GM19397 (cell line): ENCODE data around the gene COL19A1.
"Not testable (repeated sequence)": the region's sequence is repeated elsewhere in the genome, so short reads cannot be mapped to it uniquely, and the experiment has no call there.

Experiments
- ATAC-seq: cut with Tn5 transposase; IDR thresholded peaks from one replicate; pipeline ENCODE4 v1.9.1; 2021; ENCODE audit warnings: mild to moderate bottlenecking, moderate library complexity; ENCODE audit not compliant: unreplicated experiment

COL19A1 gene

GRCh38 chr6:69957985-69958559 is 91.7 kb downstream of the COL19A1 start:
- ATAC-seq = no peak

DNA sequence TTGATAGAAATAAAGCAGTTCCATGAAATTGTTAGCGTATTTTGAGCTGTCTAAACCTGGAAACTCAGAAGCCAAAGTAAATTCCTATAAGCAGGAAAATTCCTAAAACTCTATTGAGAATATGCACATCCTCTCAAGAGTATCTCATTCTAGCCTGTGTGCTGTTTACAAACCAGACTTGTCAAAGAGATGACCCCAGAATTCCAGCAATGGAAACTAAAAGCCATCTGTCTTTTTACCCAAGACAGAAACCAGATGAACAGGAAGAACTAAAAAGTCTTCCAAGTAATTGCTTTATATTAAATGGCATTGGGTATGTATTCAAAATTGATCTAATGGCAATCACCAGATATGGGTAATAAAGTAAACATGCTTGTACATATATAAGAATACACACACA is 92.6 kb downstream of the COL19A1 start:
- no peak for ATAC-seq

DNA sequence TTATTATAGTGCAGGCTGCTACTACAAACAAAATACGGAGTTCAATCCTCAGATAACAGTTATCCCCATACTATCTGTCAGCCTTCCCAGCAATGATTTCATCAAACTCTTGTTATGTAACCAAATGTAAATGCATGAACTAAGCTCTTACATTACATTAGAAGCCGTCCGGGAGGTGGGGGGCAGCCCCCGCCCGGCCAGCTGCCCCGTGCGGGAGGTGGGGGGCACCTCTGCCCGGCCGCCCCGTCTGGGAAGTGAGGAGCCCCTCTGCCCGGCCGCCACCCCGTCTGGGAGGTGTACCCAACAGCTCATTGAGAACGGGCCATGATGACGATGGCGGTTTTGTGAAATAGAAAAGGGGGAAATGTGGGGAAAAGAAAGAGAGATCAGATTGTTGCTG is 99.6 kb downstream of the COL19A1 start:
- not testable (repeated sequence) for ATAC-seq

- ATAC-seq = no peak
Observed at GRCh38 chr6:69973138-69973537, 106.8 kb downstream of the COL19A1 start.

DNA sequence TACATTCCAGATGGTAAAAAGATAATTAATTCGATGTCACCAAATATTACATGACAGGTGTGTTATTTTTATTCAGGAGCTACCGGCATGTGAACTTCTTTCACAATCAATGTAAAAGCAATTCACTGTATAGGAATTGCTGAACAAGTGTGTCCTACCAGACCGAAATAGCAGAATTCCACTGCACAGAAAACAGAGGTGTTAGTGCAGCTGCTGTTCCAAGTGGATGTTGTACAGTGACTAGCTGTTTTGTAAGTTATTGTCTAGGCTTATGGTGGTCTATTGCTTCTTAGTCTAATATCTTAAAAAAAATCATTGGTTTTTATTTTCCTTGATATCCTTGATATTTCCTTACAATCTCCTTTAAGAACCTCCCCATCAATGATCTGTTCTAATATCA is 107.4 kb downstream of the COL19A1 start:
- no peak for ATAC-seq

DNA sequence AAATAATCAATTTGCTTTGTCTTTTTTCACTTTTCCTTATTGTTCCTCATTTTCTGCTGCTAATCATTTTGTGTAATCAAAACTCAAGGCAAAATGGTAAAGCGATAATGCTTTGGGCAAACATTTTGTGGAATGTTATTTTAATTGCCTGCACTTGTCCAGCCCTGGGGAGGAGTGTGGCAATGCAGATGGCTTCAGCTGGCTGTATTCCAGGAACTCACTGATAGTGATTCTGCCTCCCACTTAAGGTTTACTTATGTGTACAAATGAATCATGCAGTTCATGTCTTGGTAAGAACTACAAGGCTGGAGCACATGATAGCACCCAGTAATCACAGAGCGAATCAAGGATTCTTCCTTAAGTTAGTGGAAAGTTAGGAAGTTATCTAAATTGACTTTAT is 107.8 kb downstream of the COL19A1 start:
- no peak for ATAC-seq

DNA sequence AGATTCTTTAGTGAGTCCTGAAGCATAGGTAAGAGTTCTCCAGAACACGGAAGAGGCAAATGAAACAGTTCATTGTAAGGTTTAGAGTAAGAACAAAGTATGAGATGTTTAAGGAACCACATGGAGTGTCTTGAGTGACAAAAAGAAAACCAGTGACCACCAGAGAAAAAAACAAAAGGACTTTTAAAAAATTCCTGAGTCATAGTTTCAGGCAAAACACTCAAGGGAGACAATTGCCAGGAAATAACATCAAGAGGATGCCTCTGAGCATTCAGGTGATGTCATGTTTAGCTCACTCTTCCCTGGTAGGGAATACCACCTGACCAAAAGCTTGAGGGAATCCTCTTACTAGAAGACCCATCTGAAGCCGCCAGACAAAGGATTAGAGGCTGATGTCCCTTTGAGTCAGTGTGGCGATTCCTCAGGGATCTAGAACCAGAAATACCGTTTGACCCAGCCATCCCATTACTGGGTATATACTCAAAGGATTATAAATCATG is 110.3 kb downstream of the COL19A1 start:
- no peak for ATAC-seq

- no peak for ATAC-seq
Observed at GRCh38 chr6:69980624-69981023, 114.3 kb downstream of the COL19A1 start.

- ATAC-seq = no peak
Observed at GRCh38 chr6:69984506-69984905, 118.2 kb downstream of the COL19A1 start.

- no peak for ATAC-seq
Observed at GRCh38 chr6:69985180-69985579, 118.8 kb downstream of the COL19A1 start.

- ATAC-seq = no peak
Observed at GRCh38 chr6:69987550-69987949, 121.2 kb downstream of the COL19A1 start.

DNA sequence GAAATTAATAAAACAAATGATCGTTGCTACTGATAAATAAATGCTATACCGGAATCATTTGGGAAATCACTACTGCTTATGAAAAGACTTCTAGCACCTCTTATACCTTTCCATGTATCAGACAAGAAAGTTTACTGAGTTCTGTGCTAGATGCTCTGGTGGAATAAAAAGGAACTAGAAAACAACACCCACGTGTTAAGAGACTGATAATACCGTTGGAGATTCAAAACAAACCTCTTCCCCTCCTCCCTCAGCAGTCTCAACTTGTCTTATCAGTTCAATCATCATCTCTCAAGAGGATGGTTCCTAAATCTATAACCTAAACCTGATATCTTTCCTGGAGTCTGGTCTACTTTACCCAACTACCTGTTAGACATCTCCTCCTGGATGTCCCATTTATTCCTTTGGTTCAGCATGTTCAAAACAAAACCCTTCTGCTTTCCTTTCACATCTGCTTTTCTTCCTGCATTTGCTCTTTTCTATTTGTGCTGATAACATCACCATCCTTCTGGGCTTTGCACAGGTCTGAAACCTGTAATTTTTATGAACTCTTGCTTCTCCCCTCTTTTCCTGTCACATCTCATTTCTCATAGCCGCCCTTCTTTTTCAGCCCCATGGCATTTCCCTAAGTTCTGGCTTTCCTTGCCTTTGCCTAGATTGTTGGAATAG is 122.2 kb downstream of the COL19A1 start:
- ATAC-seq = no peak

DNA sequence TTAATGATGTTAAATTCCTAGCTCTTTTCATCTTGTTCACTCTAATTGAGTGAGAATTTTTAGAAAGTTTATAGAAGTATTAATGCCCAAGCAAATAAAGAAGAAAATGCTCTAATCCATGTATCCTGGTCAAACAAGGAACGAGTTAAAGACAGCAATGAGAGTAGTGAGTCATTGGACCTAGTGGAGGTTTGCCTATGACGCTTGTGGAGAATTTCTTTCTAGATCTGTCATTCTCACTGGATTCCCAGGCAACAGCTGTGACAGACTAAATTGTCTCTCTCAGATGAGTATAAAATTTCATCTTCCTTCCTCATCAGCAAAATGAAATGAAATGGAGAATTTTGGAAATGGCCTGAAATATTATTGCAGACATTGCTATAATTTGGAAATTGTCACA is 127.9 kb downstream of the COL19A1 start:
- no peak for ATAC-seq

DNA sequence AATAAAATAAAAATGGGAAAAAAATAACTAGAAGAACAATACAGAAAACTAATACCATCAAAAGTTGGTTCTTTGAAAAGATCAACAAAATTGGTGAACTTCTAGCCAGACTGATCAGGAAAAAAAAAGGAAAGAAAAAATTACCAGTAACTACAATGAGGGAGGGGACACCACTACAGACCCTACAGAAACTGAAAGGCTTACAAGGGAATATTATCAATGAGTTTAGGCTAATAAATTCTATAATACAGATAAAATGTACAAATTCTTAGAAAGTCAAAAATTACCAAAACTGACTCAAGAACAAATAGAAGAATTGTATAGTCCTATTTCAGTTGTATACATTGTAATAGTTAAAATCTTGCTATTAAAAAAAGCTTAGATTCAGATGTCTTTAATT is 141.8 kb downstream of the COL19A1 start:
- ATAC-seq = no peak

GRCh38 chr6:70010339-70010738 is 144.0 kb downstream of the COL19A1 start:
- not testable (repeated sequence) for ATAC-seq

- ATAC-seq = not testable (repeated sequence)
Observed at GRCh38 chr6:70023201-70023600, 156.8 kb downstream of the COL19A1 start.

- ATAC-seq = no peak
Observed at GRCh38 chr6:70028246-70028645, 161.9 kb downstream of the COL19A1 start.

GRCh38 chr6:70028926-70029325 is 162.6 kb downstream of the COL19A1 start:
- ATAC-seq = no peak

DNA sequence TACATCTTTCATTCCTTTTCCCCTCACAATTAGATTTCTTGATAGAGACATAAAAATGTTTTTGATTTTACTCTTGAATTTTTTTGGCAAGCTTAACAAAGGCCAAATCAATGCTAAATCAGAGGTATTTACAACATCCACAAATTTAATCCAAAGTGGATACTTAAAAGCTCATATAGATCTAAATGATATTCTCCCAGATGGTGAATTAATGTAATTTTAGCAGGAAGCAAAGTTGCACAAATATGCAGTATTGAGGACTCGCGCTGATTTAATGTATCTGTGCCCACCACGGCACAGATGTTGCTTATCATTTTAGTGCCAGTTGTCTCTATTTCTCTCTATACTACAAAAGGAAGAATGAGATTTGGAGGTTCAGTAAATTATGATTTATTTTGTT is 167.4 kb downstream of the COL19A1 start:
- ATAC-seq = no peak

GRCh38 chr6:70037445-70037844 is 171.1 kb downstream of the COL19A1 start:
- ATAC-seq = no peak

DNA sequence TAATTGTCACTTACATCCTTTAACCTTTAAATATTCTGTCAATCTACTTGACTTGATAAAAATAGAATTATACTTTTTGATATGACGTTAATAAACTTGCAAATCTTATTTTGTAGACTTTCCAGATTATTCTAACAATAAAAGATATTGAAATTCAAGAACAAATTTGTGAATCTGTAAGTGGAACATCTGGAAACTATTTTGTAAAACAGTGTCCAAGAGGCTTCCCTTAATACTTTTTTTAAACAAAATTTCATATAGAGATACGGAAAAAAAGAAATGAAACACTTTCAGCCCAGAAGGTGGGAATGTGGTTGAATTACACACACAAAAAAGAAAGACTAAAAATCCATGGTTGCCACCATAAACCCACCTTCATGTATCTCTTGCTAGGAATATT is 174.4 kb downstream of the COL19A1 start:
- no peak for ATAC-seq

DNA sequence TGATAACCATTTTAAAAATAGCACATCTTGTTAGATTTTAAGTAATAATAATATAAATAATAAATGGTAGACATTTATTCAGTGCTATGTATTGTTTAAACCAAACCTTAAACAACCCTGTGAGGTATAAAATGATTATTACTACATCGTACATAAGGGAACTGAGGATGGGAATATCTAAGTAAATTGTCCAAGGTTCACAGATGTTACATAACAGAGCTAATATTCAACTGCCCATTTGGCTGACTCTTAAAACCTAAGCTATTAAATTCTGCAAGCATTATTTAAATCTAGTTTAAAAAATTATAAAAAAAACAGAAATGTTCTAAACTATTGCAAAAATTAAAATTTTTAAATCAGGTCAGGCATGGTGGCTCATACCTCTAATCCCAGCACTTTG is 175.1 kb downstream of the COL19A1 start:
- ATAC-seq = no peak

DNA sequence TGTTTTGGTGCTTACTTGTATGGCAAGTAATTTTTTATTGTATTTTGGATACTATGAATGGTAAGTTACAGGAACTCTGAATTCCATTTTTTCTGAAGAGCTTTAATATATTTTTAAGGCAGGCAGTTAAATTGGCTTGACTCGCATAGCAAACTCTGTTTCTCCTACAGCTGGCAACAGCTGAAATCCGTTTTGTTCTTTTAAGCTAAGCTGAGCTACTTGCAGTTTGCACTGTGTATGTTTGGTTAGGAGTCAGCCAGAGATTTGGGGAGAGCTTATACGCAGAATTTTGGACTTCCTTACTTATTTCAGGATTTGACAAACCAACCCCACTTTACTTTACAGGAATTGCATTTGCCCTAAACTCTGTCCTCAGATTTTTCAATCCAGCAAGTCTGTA is 179.1 kb downstream of the COL19A1 start:
- ATAC-seq = no peak
